ENCODE results near the gene MRPL20. TPM values are rescaled to one million over a fixed set of nuclear protein-coding genes. Genes with fewer than 3 reads are reported as not detected.
"Not testable (repeated sequence)": the region's sequence is repeated elsewhere in the genome, so short reads cannot be mapped to it uniquely, and the experiment has no call there.

MRPL20 gene
- total and polyA plus RNA-seq, 4 donors, result 56.9 to 119 (median 112) TPM

GRCh38 chr1:1432951-1433803, 26.1 kb upstream of the MRPL20 start:
- Histone ChIP-seq H3K27me3 (ENCODE audit: control insufficient read depth, insufficient read depth, low read length) (peaks cover 3% of the 10 kb centered on the region), H3K4me3 (ENCODE audit: low read depth, low read length) (no peak overlapping the region), H3K9me3 (ENCODE audit: control insufficient read depth, insufficient read depth, low read length) (no peaks in the 10 kb centered on the region), H3K4me1 (ENCODE audit: control insufficient read depth, insufficient read depth, low read length) (peaks cover 86% of the 10 kb centered on the region), H3K36me3 (ENCODE audit: control insufficient read depth, insufficient read depth, low read length) (peaks cover 15% of the 10 kb centered on the region), H3K27ac (ENCODE audit: low read depth, low read length) (peak overlapping the region; percentile 91)
- WGBS (ENCODE audit: insufficient coverage), result 44% methylated on average over 30 of the region's 34 CpGs
- DNase-seq (ENCODE audit: low read depth in 4 of 6, low spot score in 6 of 6), result peak in 1 of 6 donors; percentile 59

- peaks cover 3% of the 10 kb centered on the region for H3K27me3 ChIP-seq (ENCODE audit: control insufficient read depth, insufficient read depth, low read length)
- no peaks in the 10 kb centered on the region for H3K9me3 ChIP-seq (ENCODE audit: control insufficient read depth, insufficient read depth, low read length)
- peaks cover 8% of the 10 kb centered on the region for H3K36me3 ChIP-seq (ENCODE audit: control insufficient read depth, insufficient read depth, low read length)
- H3K27ac ChIP-seq (ENCODE audit: low read depth, low read length), result peak overlapping the region; percentile 91
- H3K4me1 ChIP-seq (ENCODE audit: control insufficient read depth, insufficient read depth, low read length), result peaks cover 80% of the 10 kb centered on the region
- DNase-seq (ENCODE audit: low read depth in 4 of 6, low spot score in 6 of 6), result no peak
- 50% methylated on average over 24 of the region's 28 CpGs for WGBS (ENCODE audit: insufficient coverage)
- no peak overlapping the region for H3K4me3 ChIP-seq (ENCODE audit: low read depth, low read length)
Measured at GRCh38 chr1:1432274-1432950, 25.3 kb upstream of the MRPL20 start.

- Histone ChIP-seq H3K27me3 (ENCODE audit: control insufficient read depth, insufficient read depth, low read length) (peaks cover 3% of the 10 kb centered on the region), H3K4me3 (ENCODE audit: low read depth, low read length) (no peak overlapping the region), H3K36me3 (ENCODE audit: control insufficient read depth, insufficient read depth, low read length) (peaks cover 2% of the 10 kb centered on the region), H3K4me1 (ENCODE audit: control insufficient read depth, insufficient read depth, low read length) (peaks cover 78% of the 10 kb centered on the region), H3K9me3 (ENCODE audit: control insufficient read depth, insufficient read depth, low read length) (no peaks in the 10 kb centered on the region), H3K27ac (ENCODE audit: low read depth, low read length) (peak overlapping the region; percentile 91)
- no peak for DNase-seq (ENCODE audit: low read depth in 4 of 6, low spot score in 6 of 6)
- 24% methylated on average over 2 of the region's 5 CpGs for WGBS (ENCODE audit: insufficient coverage)
Measured at GRCh38 chr1:1431845-1432273, 24.8 kb upstream of the MRPL20 start.

- Histone ChIP-seq H3K27me3 (ENCODE audit: control insufficient read depth, insufficient read depth, low read length) (no peaks in the 10 kb centered on the region), H3K36me3 (ENCODE audit: control insufficient read depth, insufficient read depth, low read length) (peaks cover 5% of the 10 kb centered on the region), H3K4me1 (ENCODE audit: control insufficient read depth, insufficient read depth, low read length) (peaks cover 78% of the 10 kb centered on the region), H3K9me3 (ENCODE audit: control insufficient read depth, insufficient read depth, low read length) (no peaks in the 10 kb centered on the region), H3K4me3 (ENCODE audit: low read depth, low read length) (no peak overlapping the region), H3K27ac (ENCODE audit: low read depth, low read length) (peak overlapping the region; percentile 91)
- WGBS (ENCODE audit: insufficient coverage), result 51% methylated on average over 12 of the region's 18 CpGs
- DNase-seq (ENCODE audit: low read depth in 4 of 6, low spot score in 6 of 6), result no peak
Measured at GRCh38 chr1:1430992-1431844, 24.1 kb upstream of the MRPL20 start.

GRCh38 chr1:1430114-1430982, 23.3 kb upstream of the MRPL20 start:
- peak in 2 of 6 donors; percentile 55 to 79 for DNase-seq (ENCODE audit: low read depth in 4 of 6, low spot score in 6 of 6)
- Histone ChIP-seq H3K9me3 (ENCODE audit: control insufficient read depth, insufficient read depth, low read length) (no peaks in the 10 kb centered on the region), H3K27ac (ENCODE audit: low read depth, low read length) (peak overlapping the region; percentile 85), H3K27me3 (ENCODE audit: control insufficient read depth, insufficient read depth, low read length) (no peaks in the 10 kb centered on the region), H3K36me3 (ENCODE audit: control insufficient read depth, insufficient read depth, low read length) (peaks cover 10% of the 10 kb centered on the region), H3K4me1 (ENCODE audit: control insufficient read depth, insufficient read depth, low read length) (peaks cover 80% of the 10 kb centered on the region), H3K4me3 (ENCODE audit: low read depth, low read length) (no peak overlapping the region)
- 12% methylated on average over 28 of the region's 35 CpGs for WGBS (ENCODE audit: insufficient coverage)

- H3K4me3 ChIP-seq (ENCODE audit: low read depth, low read length), result no peak overlapping the region
- H3K36me3 ChIP-seq (ENCODE audit: control insufficient read depth, insufficient read depth, low read length), result peaks cover 10% of the 10 kb centered on the region
- H3K9me3 ChIP-seq (ENCODE audit: control insufficient read depth, insufficient read depth, low read length), result no peaks in the 10 kb centered on the region
- DNase-seq (ENCODE audit: low read depth in 4 of 6, low spot score in 6 of 6), result no peak
- H3K4me1 ChIP-seq (ENCODE audit: control insufficient read depth, insufficient read depth, low read length), result peaks cover 73% of the 10 kb centered on the region
- no peaks in the 10 kb centered on the region for H3K27me3 ChIP-seq (ENCODE audit: control insufficient read depth, insufficient read depth, low read length)
- 80% methylated on average over 3 of the region's 6 CpGs for WGBS (ENCODE audit: insufficient coverage)
- peak overlapping the region; percentile 85 for H3K27ac ChIP-seq (ENCODE audit: low read depth, low read length)
Measured at GRCh38 chr1:1429671-1430073, 22.6 kb upstream of the MRPL20 start.

- not testable (repeated sequence) for DNase-seq (ENCODE audit: low read depth in 4 of 6, low spot score in 6 of 6); H3K9me3 ChIP-seq (ENCODE audit: control insufficient read depth, insufficient read depth, low read length); H3K27me3 ChIP-seq (ENCODE audit: control insufficient read depth, insufficient read depth, low read length); H3K27ac ChIP-seq (ENCODE audit: low read depth, low read length); H3K36me3 ChIP-seq (ENCODE audit: control insufficient read depth, insufficient read depth, low read length); H3K4me3 ChIP-seq (ENCODE audit: low read depth, low read length)
- peaks cover 66% of the 10 kb centered on the region for H3K4me1 ChIP-seq (ENCODE audit: control insufficient read depth, insufficient read depth, low read length)
- WGBS (ENCODE audit: insufficient coverage), result 93% methylated on average over 4 of the region's 6 CpGs
Measured at GRCh38 chr1:1428967-1429366, 21.9 kb upstream of the MRPL20 start.

GRCh38 chr1:1428174-1428573, 21.1 kb upstream of the MRPL20 start:
- Histone ChIP-seq H3K9me3 (ENCODE audit: control insufficient read depth, insufficient read depth, low read length) (no peaks in the 10 kb centered on the region), H3K4me1 (ENCODE audit: control insufficient read depth, insufficient read depth, low read length) (peaks cover 58% of the 10 kb centered on the region), H3K4me3 (ENCODE audit: low read depth, low read length) (no peak overlapping the region), H3K36me3 (ENCODE audit: control insufficient read depth, insufficient read depth, low read length) (peaks cover 10% of the 10 kb centered on the region), H3K27me3 (ENCODE audit: control insufficient read depth, insufficient read depth, low read length) (no peaks in the 10 kb centered on the region), H3K27ac (ENCODE audit: low read depth, low read length) (no peak overlapping the region)
- WGBS (ENCODE audit: insufficient coverage), result 88% methylated on average over 15 of the region's 19 CpGs
- no peak for DNase-seq (ENCODE audit: low read depth in 4 of 6, low spot score in 6 of 6)

GRCh38 chr1:1427820-1428148, 20.7 kb upstream of the MRPL20 start:
- peak in 2 of 6 donors; percentile 47 to 58 for DNase-seq (ENCODE audit: low read depth in 4 of 6, low spot score in 6 of 6)
- H3K27ac ChIP-seq (ENCODE audit: low read depth, low read length), result no peak overlapping the region
- H3K4me1 ChIP-seq (ENCODE audit: control insufficient read depth, insufficient read depth, low read length), result peaks cover 54% of the 10 kb centered on the region

More at GRCh38 chr1:1427820-1428148, 20.7 kb upstream of the MRPL20 start:
- H3K36me3 ChIP-seq (ENCODE audit: control insufficient read depth, insufficient read depth, low read length), result peaks cover 10% of the 10 kb centered on the region
- H3K27me3 ChIP-seq (ENCODE audit: control insufficient read depth, insufficient read depth, low read length), result no peaks in the 10 kb centered on the region
- no peaks in the 10 kb centered on the region for H3K9me3 ChIP-seq (ENCODE audit: control insufficient read depth, insufficient read depth, low read length)
- WGBS (ENCODE audit: insufficient coverage), result 0% methylated on average over 10 of the region's 22 CpGs
- H3K4me3 ChIP-seq (ENCODE audit: low read depth, low read length), result no peak overlapping the region
